GM21526 (cell line): Measurements from ENCODE around the gene EXOG.

Source experiments
- ATAC-seq: cut with Tn5 transposase; IDR thresholded peaks from one replicate; pipeline ENCODE4 v1.9.1; 2021; ENCODE audit warnings: moderate library complexity; ENCODE audit not compliant: unreplicated experiment, low FRiP score

The EXOG gene

DNA sequence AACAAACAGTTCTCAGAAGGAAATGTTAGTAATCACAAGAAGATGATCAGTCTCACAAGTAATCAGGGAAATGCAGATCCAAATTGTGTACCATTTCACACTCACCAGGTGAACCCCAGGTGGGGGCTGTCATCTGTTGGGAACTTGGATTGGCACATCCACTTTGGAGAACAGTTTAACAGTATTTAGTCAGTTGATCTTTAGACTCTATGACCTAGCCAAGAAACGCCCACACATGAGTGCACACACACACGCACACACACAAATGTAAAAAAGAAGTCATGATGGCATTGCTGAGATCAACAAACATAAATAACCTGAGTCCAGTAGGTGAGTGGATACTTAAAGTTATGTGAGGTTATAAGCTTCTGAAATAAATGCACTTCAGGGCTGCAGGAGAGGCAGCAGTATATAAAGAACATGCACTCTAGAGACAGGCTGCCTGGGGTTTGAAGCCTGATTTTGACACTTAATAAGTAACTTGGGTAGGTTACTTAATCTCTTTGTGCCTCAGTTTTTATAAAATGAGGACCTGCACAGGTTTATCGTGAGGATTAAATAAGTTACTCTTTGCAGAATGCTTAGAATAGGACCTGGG, 24.8 kb upstream of the EXOG start:
- ATAC-seq: no peak

- ATAC-seq: no peak
Measured at GRCh38 chr3:38472342-38472741, 23.8 kb upstream of the EXOG start.

DNA sequence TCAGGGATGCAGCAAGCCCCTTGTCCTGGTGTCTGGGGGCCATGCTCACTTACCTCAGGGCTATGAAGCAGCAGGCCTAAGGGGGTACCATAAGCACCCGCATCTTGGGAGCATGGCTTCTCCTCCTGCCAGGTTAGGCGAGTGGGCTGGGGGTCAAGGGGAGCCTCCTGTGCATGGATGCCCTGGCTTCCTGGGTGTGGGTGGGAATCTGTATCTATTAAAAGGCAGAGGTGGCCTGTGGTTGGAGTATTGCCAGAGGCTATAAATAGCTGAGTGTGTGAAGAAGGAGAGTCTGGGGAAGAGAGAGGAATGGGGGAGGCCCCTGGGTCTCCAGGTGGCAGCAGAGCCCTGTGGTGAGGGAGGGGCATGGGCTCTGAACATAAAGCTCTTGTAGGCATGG, 22.9 kb upstream of the EXOG start:
- no peak for ATAC-seq

GRCh38 chr3:38474928-38475605, 21.1 kb upstream of the EXOG start:
- no peak for ATAC-seq

DNA sequence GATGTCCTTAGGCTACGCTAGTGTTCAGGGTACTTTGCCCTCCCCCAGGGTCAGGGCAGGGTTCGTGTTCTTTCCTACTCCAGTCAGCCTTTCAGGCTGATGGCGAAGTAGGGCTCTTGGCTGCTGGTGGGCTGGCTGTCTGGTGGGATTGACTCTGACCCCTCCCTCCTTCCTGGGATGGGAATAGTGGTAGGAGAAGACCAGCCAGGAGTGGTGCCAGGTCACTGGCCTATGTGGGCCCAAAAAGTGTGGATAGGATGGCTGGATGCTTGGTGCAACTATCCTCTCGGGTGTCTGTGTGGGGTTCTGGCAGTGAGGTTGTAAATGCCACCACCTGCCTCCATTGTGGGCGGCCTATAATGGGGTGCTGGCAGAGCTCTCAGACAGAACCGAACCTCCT, 20.4 kb upstream of the EXOG start:
- no peak for ATAC-seq

DNA sequence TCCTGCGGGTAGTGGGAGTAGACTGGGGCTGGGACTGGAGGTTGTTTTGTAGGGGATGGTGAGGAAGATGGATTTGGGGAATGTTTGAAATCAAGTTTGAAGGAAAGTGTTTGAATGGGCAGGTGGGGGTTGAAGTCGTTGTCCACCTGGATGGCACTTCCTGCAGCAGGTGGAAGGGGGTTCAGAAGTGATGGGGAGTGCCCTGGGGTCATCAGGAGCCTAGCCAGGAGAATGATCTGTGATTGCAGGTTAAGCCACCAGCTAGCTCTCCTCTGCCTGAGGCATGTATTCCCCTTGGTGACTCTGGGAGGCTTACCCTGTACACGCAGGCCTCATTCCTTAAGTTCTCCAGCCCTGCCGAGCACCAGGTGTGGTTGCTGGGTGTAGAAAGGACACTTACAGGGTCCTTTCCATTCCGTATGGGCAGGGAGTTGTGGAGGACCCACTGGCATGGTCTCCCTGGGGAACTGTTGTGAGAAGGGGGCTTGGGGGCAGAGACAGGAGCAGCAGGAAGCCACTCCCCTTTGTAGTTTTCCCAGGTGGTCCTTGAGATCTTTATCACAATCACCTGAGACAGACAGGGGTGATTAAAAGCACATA, 19.9 kb upstream of the EXOG start:
- ATAC-seq: no peak

GRCh38 chr3:38477057-38477820, 18.9 kb upstream of the EXOG start:
- ATAC-seq: no peak

DNA sequence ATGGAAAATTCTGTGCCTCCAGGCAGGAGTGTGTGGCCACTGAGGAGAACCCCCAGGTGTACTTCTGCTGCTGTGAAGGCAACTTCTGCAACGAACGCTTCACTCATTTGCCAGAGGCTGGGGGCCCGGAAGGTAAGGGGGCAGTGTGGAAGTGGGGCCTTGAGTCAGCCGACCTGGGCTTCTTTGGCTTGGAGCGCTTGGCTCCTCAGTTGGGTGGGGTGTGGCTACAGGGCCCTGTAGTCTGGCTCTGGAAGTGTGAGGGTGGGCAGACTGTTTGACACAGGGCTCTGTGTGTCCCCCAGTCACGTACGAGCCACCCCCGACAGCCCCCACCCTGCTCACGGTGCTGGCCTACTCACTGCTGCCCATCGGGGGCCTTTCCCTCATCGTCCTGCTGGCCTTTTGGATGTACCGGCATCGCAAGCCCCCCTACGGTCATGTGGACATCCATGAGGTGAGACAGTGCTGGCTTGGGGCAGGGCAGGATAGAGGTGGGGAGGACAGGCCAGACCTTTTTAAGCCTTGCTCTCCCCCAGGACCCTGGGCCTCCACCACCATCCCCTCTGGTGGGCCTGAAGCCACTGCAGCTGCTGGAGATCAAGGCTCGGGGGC, 18.2 kb upstream of the EXOG start:
- no peak for ATAC-seq

- ATAC-seq: no peak
Measured at GRCh38 chr3:38478901-38479300, 17.2 kb upstream of the EXOG start.

DNA sequence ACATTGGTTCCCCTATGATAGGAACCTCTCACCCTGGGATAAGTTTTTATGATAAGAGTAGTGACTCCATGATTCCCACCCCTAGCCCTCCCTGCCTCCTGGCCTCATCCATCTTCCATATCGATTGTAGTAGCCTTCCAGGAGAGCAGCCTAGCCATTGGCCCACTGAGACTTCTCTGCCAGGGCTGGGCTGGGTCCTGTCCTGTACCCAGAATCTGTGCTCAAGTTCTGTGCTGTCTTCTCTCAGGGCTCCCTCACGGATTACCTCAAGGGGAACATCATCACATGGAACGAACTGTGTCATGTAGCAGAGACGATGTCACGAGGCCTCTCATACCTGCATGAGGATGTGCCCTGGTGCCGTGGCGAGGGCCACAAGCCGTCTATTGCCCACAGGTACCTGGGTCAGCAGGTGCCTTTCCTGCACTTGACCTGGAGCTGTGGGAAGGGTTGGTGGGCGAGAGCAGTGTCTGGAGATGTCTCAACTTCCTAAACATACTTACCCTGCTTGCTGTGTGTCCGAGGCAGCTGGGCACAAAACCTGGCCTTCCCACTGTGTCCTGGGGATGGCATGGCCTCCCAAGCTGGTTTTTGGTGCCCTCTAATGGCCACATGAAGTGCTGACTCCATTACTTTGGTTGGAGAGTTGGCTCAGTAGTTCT, 16.6 kb upstream of the EXOG start:
- no peak for ATAC-seq

DNA sequence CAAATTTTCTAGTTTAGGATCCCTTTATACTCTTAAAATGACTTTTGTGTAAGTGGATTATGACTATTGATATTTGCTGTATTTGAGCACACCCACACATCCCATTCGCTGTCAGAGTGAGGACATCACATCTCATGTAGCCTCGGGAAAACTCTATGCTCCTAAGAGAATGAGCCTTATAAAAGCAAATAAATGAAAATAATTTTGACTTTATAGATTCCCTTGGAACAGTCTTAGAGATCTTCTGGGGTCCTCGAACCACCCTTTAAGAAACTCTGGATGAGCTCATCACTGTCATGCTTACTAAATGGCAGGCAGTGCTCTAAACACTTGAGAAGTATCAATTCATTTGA, 16.1 kb upstream of the EXOG start:
- ATAC-seq: no peak

GRCh38 chr3:38480930-38481329, 15.2 kb upstream of the EXOG start:
- ATAC-seq: no peak

DNA sequence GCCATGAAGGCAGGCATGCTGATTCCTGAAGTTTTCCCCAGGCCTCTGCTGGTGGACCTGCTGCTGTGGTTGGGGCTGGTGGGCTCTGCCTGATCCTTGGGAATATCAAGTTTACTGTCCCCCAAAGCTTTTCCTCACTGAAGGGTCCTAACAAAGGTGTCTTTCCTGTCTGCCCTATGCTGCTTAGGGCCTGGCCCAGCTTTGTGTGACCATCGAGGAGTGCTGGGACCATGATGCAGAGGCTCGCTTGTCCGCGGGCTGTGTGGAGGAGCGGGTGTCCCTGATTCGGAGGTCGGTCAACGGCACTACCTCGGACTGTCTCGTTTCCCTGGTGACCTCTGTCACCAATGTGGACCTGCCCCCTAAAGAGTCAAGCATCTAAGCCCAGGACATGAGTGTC, 13.2 kb upstream of the EXOG start:
- ATAC-seq: no peak

DNA sequence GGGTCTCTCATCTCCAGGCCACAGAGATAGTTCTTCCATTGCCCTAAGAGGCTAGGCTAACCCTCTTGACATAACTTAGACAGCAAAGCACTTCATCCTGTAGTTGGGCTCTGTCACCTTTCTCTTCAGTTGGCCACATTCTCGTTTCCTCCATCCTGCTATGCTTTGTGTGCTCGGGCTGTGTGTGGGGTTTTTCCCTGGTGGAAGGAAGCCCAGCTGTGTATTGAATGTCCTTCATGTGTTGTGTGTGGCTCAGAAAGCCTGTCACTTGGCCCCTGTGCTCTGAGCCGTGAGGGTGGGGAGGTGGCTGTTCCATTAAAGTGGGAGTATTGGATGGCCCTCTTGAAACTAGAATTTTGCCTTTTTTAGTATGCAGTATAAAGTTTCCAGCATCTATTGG, 8.8 kb upstream of the EXOG start:
- peak; percentile 79 for ATAC-seq

DNA sequence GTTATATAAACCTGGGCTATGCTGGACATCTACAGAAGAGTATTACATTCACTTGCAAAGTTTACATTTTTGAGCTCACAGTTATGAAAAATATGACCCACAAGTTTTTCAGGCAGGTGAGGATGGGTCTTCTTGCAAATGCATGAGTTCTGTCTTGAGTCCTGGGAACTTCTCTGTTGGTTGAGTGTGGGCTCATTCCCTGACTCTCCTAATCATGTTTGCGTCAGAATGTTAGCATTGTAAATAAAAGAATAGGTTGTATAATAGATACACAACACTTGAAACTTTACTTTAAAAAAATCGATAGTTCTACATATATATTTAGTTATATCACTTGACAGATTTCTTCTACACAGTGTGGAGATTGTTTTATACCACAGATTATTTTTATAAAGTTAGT, 7.2 kb upstream of the EXOG start:
- no peak for ATAC-seq

DNA sequence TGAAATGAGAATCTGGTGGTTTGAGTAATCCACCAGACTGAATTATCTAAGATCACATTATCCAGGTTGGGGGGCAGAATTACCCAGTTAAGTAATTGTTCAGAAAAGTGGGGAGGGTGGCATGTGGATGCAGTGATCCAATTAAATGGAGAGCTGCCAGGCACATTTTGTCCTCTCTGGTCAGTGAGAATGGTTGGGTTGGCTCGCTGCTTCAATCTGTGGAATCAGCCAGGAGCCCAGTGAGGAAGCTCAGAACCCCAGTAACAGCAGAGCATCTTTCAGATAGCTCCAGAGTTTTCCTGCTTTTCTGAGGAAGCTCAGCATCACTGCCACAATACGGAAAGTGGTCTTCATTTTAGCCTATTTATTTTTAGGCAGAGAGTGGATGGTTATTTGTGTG, 6.4 kb upstream of the EXOG start:
- no peak for ATAC-seq

DNA sequence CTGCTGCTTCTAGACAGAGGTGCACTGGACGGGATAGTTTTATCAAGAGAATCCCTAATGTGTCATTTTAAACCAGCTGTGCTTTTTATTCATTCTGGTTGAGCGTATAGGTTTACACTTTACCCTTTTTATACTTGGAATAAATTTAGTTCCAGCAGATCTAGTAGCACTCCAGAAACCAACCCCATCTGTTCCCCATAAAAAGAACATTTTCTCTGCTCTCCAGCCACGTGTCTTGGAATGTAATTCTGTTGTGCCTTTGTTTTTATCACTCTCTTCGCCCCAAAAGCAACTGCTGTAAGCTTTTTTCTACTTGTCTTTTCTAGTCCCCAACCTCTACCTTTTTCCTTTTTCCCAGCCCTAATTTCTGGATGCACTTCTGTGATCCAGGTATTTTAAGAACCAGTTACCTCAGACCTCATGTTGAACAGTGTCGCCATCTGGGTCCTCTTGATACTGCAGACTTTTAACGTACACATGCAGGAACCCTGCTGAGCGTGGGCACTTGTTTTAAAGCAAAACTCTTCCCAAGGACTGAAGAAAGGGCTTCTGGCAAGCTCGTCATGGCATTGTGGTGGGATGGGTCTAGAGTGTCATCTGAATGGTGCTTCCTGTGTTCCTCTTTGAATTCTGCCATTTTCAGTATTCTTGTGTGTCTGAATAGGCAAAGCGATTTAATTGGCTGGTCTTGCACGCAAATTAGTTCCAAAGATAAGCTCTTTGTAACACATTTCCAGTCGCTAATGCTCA, 5.7 kb upstream of the EXOG start:
- no peak for ATAC-seq

- ATAC-seq: no peak
Measured at GRCh38 chr3:38491215-38491614, 4.9 kb upstream of the EXOG start.

DNA sequence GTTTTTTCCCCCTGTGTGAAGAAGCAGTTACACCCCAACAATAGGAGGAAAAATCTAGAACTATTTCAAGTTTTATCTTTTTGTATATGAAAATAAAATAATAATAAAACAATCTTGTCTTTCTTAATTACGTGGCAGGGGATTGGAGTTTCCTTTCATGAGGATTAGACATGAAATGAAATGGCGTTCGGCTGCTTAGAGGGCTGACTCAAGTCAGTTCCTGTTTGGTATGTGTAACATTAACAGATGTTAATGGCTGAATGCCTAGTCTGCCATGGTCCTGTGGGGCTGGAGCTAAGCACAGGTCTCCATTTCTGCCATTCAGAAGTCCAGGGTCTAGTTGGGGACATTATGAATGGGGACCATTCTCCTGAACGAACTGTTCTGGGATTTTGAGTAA, 3.1 kb upstream of the EXOG start:
- ATAC-seq: no peak

- no peak for ATAC-seq
Measured at GRCh38 chr3:38497031-38497430, 891 bp downstream of the EXOG start.
